SK-N-SH (cell line): ENCODE results near the gene KRT20. TPM values are rescaled to one million over a fixed set of nuclear protein-coding genes. Genes with fewer than 3 reads are reported as not detected.

ENCODE experiments used
- CTCF ChIA-PET: fragments of 300-600, 350-600 bp; formaldehyde crosslinking; extraction: SDS; loops from one replicate; lab custom pipeline; 2021; lab: Yijun Ruan, JAX
- POLR2A ChIA-PET: fragments of 350-600 bp; sonication (Branson Sonifier 250); formaldehyde crosslinking; extraction: SDS; loops from one replicate; lab custom pipeline; 2020; ENCODE audit warnings: antibody characterized with exemption, inconsistent platforms; lab: Yijun Ruan, JAX
- DNase-seq: peaks from one replicate; pipeline ENCODE4 v3.0.0; 2012
- H2AFZ ChIP-seq: fragments of 200-600 bp; sonication (generic); 2 replicates; pipeline ENCODE4 v1.8.1; 2016; ENCODE audit warnings: antibody characterized with exemption, mild to moderate bottlenecking, low read depth
- H3F3A ChIP-seq: fragments of 200-600 bp; sonication (generic); replicated peaks from 2 replicates; pipeline ENCODE3; 2016; ENCODE audit warnings: antibody characterized with exemption, mild to moderate bottlenecking; ENCODE audit not compliant: insufficient read depth
- H3K27ac ChIP-seq, 2 experiments: fragments of 200-500 bp in 1 of 2; fragments of 200-600 bp in 1 of 2; sonication (Bioruptor generic) in 1 of 2; sonication (generic), shearing (Covaris generic) in 1 of 2; 2 replicates each; pipeline versions ENCODE4 v1.5.1 to v1.6.1; 2014 to 2016; ENCODE audit warnings: low read depth in 2 of 2, inconsistent platforms in 1 of 2, low read length in 1 of 2, mild to moderate bottlenecking in 1 of 2, mixed read lengths in 1 of 2
- H3K27me3 ChIP-seq: fragments of 200-600 bp; sonication (generic), shearing (Covaris generic); 2 replicates; pipeline ENCODE4 v1.6.1; 2016; ENCODE audit warnings: mixed run types; ENCODE audit not compliant: insufficient read depth
- H3K36me3 ChIP-seq, 2 experiments: fragments of 200-500 bp in 1 of 2; fragments of 200-600 bp in 1 of 2; sonication (Bioruptor generic) in 1 of 2; sonication (generic) in 1 of 2; replicated peaks in 1 of 2; 2 replicates each; pipeline versions ENCODE3 to v1.5.1; 2014 to 2016; ENCODE audit warnings: low read length in 1 of 2, mild to moderate bottlenecking in 1 of 2; ENCODE audit not compliant: insufficient read depth in 2 of 2, control insufficient read depth in 1 of 2
- H3K4me1 ChIP-seq, 2 experiments: fragments of 200-500 bp in 1 of 2; fragments of 200-600 bp in 1 of 2; sonication (Bioruptor generic) in 1 of 2; sonication (generic), shearing (Covaris generic) in 1 of 2; 2 replicates each; pipeline versions ENCODE4 v1.5.1 to v1.6.1; 2014 to 2016; ENCODE audit warnings: low read depth in 1 of 2, low read length in 1 of 2, mixed run types in 1 of 2; ENCODE audit not compliant: insufficient read depth in 2 of 2, control insufficient read depth in 1 of 2
- H3K4me2 ChIP-seq: fragments of 200-600 bp; sonication (generic), shearing (Covaris generic); 2 replicates; pipeline ENCODE4 v1.6.1; 2017; ENCODE audit warnings: mixed run types
- H3K4me3 ChIP-seq, 2 experiments: fragments of 200-500 bp in 1 of 2; fragments of 200-600 bp in 1 of 2; sonication (Bioruptor generic) in 1 of 2; sonication (generic), shearing (Covaris generic) in 1 of 2; 2 replicates each; pipeline versions ENCODE4 v1.5.1 to v1.8.1; 2014 to 2016; ENCODE audit warnings: low read depth in 2 of 2, inconsistent platforms in 1 of 2, low read length in 1 of 2, mild to moderate bottlenecking in 1 of 2, mixed read lengths in 1 of 2, moderate library complexity in 1 of 2
- H3K79me2 ChIP-seq: fragments of 200-600 bp; sonication (generic); 2 replicates; pipeline ENCODE4 v1.8.1; 2017; ENCODE audit warnings: mild to moderate bottlenecking; ENCODE audit not compliant: insufficient read depth
- H3K9ac ChIP-seq: fragments of 200-600 bp; sonication (generic); 2 replicates; pipeline ENCODE4 v1.6.1; 2017; ENCODE audit warnings: mixed run types
- H3K9me2 ChIP-seq: fragments of 200-600 bp; sonication (generic); 2 replicates; pipeline ENCODE4 v1.6.1; 2017; ENCODE audit warnings: mixed run types
- H3K9me3 ChIP-seq: fragments of 200-600 bp; sonication (generic); 2 replicates; pipeline ENCODE4 v1.6.1; 2017; ENCODE audit warnings: mixed run types, mild to moderate bottlenecking, moderate library complexity
- H4K20me1 ChIP-seq: fragments of 200-600 bp; sonication (generic); 2 replicates; pipeline ENCODE4 v1.6.1; 2017; ENCODE audit warnings: mild to moderate bottlenecking, mixed run types; ENCODE audit not compliant: insufficient read depth
- CHD2 ChIP-seq: fragments of 150-350 bp; IDR thresholded peaks from 2 replicates; pipeline ENCODE4 v1.6.1; 2018; ENCODE audit warnings: low read length; ENCODE audit not compliant: partially characterized antibody
- CTCF ChIP-seq: fragments of 200-600 bp; sonication (generic); IDR thresholded peaks from 2 replicates; pipeline ENCODE4 v1.6.1; 2017; ENCODE audit warnings: antibody characterized with exemption, mild to moderate bottlenecking, moderate library complexity
- EP300 ChIP-seq, 2 experiments: IDR thresholded peaks; 2 replicates each; pipeline versions ENCODE4 v1.4.0 to v1.6.1; 2012; ENCODE audit warnings: borderline replicate concordance in 1 of 2, low read depth in 1 of 2, low read length in 1 of 2
- EZH2phosphoT487 ChIP-seq: fragments of 200-600 bp; sonication (generic); IDR thresholded peaks from 2 replicates; pipeline ENCODE4 v1.6.1; 2017; ENCODE audit warnings: low read depth, mixed run types, mild to moderate bottlenecking, antibody characterized with exemption, moderate library complexity, borderline replicate concordance
- FOSL2 ChIP-seq: IDR thresholded peaks from 2 replicates; pipeline ENCODE4 v1.4.0; 2012; ENCODE audit warnings: low read depth, mild to moderate bottlenecking, moderate library complexity, borderline replicate concordance
- FOXJ3 ChIP-seq: sonication (generic); formaldehyde crosslinking; IDR thresholded peaks from 2 replicates; pipeline ENCODE4 v1.5.1; 2020; ENCODE audit warnings: mild to moderate bottlenecking, missing genetic modification reagents
- FOXM1 ChIP-seq: IDR thresholded peaks from 2 replicates; pipeline ENCODE4 v1.4.0; 2012; ENCODE audit warnings: low read depth, mild to moderate bottlenecking
- GABPA ChIP-seq: IDR thresholded peaks from 2 replicates; pipeline ENCODE4 v1.4.0; 2012; ENCODE audit warnings: low read depth, mild to moderate bottlenecking
- IRF3 ChIP-seq: fragments of 150-350 bp; IDR thresholded peaks from 2 replicates; pipeline ENCODE4 v1.6.1; 2016; ENCODE audit warnings: mild to moderate bottlenecking, low read depth, low read length
- JUND ChIP-seq: IDR thresholded peaks from 2 replicates; pipeline ENCODE4 v1.4.0; 2012
- MEF2A ChIP-seq: IDR thresholded peaks from 2 replicates; pipeline ENCODE4 v1.4.0; 2012; ENCODE audit warnings: low read depth, borderline replicate concordance
- MXI1 ChIP-seq: IDR thresholded peaks from 2 replicates; pipeline ENCODE4 v1.6.1; 2012; ENCODE audit warnings: mild to moderate bottlenecking, low read depth, low read length, improper control_type of control experiment
- NFIC ChIP-seq: IDR thresholded peaks from 2 replicates; pipeline ENCODE4 v1.4.0; 2012; ENCODE audit warnings: borderline replicate concordance
- NRF1 ChIP-seq: IDR thresholded peaks from 2 replicates; pipeline ENCODE4 v1.6.1; 2012; ENCODE audit warnings: low read depth, mild to moderate bottlenecking, low read length
- POLR2AphosphoS5 ChIP-seq: IDR thresholded peaks from 2 replicates; pipeline ENCODE4 v1.6.1; 2012; ENCODE audit warnings: low read depth, low read length
- RXRA ChIP-seq: IDR thresholded peaks from 2 replicates; pipeline ENCODE4 v1.4.0; 2012; ENCODE audit warnings: low read depth, mild to moderate bottlenecking, borderline replicate concordance
- SIN3A ChIP-seq: IDR thresholded peaks from 2 replicates; pipeline ENCODE4 v1.6.1; 2012; ENCODE audit warnings: low read depth, mild to moderate bottlenecking, low read length, moderate library complexity, borderline replicate concordance
- SMC3 ChIP-seq: IDR thresholded peaks from 2 replicates; pipeline ENCODE4 v1.6.1; 2012; ENCODE audit warnings: low read depth, low read length, improper control_type of control experiment
- TAF1 ChIP-seq: IDR thresholded peaks from 2 replicates; pipeline ENCODE4 v1.6.1; 2012; ENCODE audit warnings: low read depth, mild to moderate bottlenecking, low read length, moderate library complexity, borderline replicate concordance
- YY1 ChIP-seq: IDR thresholded peaks from 2 replicates; pipeline ENCODE4 v1.4.0; 2012; ENCODE audit warnings: low read depth, mild to moderate bottlenecking
- ZBTB33 ChIP-seq: IDR thresholded peaks from 2 replicates; pipeline ENCODE4 v1.4.0; 2012; ENCODE audit warnings: low read depth, borderline replicate concordance
- WGBS: methylation state at CpG from one replicate; pipeline ENCODE4 v1.1.6; 2017; ENCODE audit warnings: low lambda C conversion rate; 5-methylcytosine and 5-hydroxymethylcytosine counted together
- polyA plus RNA-seq, 3 experiments: library from polyadenylated mRNA; depleted of rRNA; stranded (reverse); fragments of >200 nt; gene quantifications; 2 replicates each; pipeline ENCODE4 v1.2.3, GENCODE V29; 2012
- TF ChIP-seq, protein P1 (sequence below): IDR thresholded peaks from 2 replicates; pipeline ENCODE4 v1.4.0; 2012; ENCODE audit warnings: low read depth
- TF ChIP-seq, protein P2 (sequence below): IDR thresholded peaks from 2 replicates; pipeline ENCODE4 v1.6.1; 2012; ENCODE audit warnings: mild to moderate bottlenecking, low read depth, low read length, moderate library complexity
- TF ChIP-seq, protein P3 (sequence below): IDR thresholded peaks from 2 replicates; pipeline ENCODE4 v1.4.0; 2012; ENCODE audit warnings: low read depth, borderline replicate concordance

KRT20 gene
- polyA plus RNA-seq, 1 of the 3 experiments (the other 2 are of a cell fraction): not detected

DNA sequence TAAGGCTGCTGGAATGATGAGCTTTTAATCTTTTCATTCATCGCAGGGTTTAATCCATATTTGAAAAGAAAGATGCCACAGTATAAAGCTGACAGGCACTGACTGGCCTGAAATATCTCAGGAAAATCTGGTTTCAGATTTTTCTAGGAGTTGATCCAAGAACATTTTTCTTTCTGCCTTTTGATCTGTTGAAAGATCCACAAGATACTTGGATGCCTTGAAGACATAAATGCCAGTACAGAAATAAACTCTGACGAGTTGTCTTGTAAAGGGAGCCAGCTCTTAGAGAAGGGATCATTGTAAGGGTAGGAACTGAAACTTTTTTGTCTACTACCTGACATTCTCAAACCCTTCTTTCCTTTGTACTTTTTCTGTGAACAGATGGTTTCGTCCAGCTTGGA, 25.4 kb upstream of the KRT20 start:
- Histone ChIP-seq H3F3A (peaks cover 19% of the 10 kb centered on the region), H4K20me1 (no peaks in the 10 kb centered on the region), H2AFZ (no peak overlapping the region), H3K4me3 (no peak overlapping the region), H3K9ac (peak overlapping the region; percentile 14; the same call in 1 of the 2 replicates), H3K9me2 (no peaks in the 10 kb centered on the region), H3K79me2 (no peaks in the 10 kb centered on the region), H3K4me2 (peak overlapping the region; percentile 53), H3K27ac (peak overlapping the region in 1 of 2 experiments; percentile 66; a peak in 2 of 4 replicates), H3K27me3 (peaks cover 11% of the 10 kb centered on the region; the same call in 1 of the 2 replicates), H3K9me3 (no peaks in the 10 kb centered on the region), H3K4me1 (peaks cover 0 to 14% of the 10 kb centered on the region in 2 experiments; a peak in 3 of 4 replicates), H3K36me3 (no peaks in the 10 kb centered on the region)
- DNase-seq: no peak
- POLR2A ChIA-PET: interaction anchor here (0.6 kb wide), 1 partner anchor 738 kb away, joined by 3 read pairs; no protein-coding TSS in a partner anchor
- 24% methylated on average over 3 of the region's 3 CpGs for WGBS
- CTCF ChIA-PET: interaction anchor here (0.8 to 11.9 kb wide), 14 partner anchors 10 to 760 kb away, joined by 3 to 140 read pairs (median 5); no protein-coding TSS in a partner anchor
- TF ChIP-seq JUND (peak; percentile 75), SIN3A (no peak), GABPA (no peak), MEF2A (peak; percentile 70), ZBTB33 (0 out of 2 replicates have a peak, but pooled peaks have one; percentile 58), NRF1 (no peak), EP300 (IDR thresholded peaks at IDR 0.05; ENCODE audit: borderline replicate concordance in 1 of 2, low read depth in 1 of 2, low read length in 1 of 2) (peak in 1 of 2 experiments; percentile 58; a peak in 2 of 4 replicates), TAF1 (no peak), FOXJ3 (CRISPR knock-in tag) (no peak), FOXM1 (no peak), SMC3 (no peak), EZH2phosphoT487 (no peak), NFIC (peak; percentile 83), CTCF (no peak), MXI1 (no peak), POLR2AphosphoS5 (peak; percentile 40; the same call in 1 of the 2 replicates), RXRA (0 out of 2 replicates have a peak, but pooled peaks have one; percentile 30), IRF3 (no peak), FOSL2 (0 out of 2 replicates have a peak, but pooled peaks have one; percentile 4), CHD2 (no peak), YY1 (no peak)
- TF ChIP-seq, protein P1, sequence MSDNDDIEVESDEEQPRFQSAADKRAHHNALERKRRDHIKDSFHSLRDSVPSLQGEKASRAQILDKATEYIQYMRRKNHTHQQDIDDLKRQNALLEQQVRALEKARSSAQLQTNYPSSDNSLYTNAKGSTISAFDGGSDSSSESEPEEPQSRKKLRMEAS: 0 out of 2 replicates have a peak, but pooled peaks have one; percentile 21
- TF ChIP-seq, protein P2, sequence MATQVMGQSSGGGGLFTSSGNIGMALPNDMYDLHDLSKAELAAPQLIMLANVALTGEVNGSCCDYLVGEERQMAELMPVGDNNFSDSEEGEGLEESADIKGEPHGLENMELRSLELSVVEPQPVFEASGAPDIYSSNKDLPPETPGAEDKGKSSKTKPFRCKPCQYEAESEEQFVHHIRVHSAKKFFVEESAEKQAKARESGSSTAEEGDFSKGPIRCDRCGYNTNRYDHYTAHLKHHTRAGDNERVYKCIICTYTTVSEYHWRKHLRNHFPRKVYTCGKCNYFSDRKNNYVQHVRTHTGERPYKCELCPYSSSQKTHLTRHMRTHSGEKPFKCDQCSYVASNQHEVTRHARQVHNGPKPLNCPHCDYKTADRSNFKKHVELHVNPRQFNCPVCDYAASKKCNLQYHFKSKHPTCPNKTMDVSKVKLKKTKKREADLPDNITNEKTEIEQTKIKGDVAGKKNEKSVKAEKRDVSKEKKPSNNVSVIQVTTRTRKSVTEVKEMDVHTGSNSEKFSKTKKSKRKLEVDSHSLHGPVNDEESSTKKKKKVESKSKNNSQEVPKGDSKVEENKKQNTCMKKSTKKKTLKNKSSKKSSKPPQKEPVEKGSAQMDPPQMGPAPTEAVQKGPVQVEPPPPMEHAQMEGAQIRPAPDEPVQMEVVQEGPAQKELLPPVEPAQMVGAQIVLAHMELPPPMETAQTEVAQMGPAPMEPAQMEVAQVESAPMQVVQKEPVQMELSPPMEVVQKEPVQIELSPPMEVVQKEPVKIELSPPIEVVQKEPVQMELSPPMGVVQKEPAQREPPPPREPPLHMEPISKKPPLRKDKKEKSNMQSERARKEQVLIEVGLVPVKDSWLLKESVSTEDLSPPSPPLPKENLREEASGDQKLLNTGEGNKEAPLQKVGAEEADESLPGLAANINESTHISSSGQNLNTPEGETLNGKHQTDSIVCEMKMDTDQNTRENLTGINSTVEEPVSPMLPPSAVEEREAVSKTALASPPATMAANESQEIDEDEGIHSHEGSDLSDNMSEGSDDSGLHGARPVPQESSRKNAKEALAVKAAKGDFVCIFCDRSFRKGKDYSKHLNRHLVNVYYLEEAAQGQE: no peak
- TF ChIP-seq, protein P3, sequence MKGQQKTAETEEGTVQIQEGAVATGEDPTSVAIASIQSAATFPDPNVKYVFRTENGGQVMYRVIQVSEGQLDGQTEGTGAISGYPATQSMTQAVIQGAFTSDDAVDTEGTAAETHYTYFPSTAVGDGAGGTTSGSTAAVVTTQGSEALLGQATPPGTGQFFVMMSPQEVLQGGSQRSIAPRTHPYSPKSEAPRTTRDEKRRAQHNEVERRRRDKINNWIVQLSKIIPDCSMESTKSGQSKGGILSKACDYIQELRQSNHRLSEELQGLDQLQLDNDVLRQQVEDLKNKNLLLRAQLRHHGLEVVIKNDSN: no peak
